ENCODE measurements around the gene PARP1.

The PARP1 gene

GRCh38 chr1:226417350-226417749 lies 9.5 kb upstream of the PARP1 start:
- H3K4me3 ChIP-seq (ENCODE audit: low read length), result no peak overlapping the region
- no peak for DNase-seq (ENCODE audit: low read depth)
- no peak for TF ChIP-seq CTCF (conservative IDR thresholded peaks at IDR 0.05; ENCODE audit: low read depth, low read length)

- no peak for DNase-seq (ENCODE audit: low read depth)
- no peak overlapping the region for H3K4me3 ChIP-seq (ENCODE audit: low read length)
- no peak for TF ChIP-seq CTCF (conservative IDR thresholded peaks at IDR 0.05; ENCODE audit: low read depth, low read length)
Observed at GRCh38 chr1:226414098-226414698, 6.3 kb upstream of the PARP1 start.

GRCh38 chr1:226411619-226412018 lies 3.7 kb upstream of the PARP1 start:
- no peak overlapping the region for H3K4me3 ChIP-seq (ENCODE audit: low read length)
- TF ChIP-seq CTCF (conservative IDR thresholded peaks at IDR 0.05; ENCODE audit: low read depth, low read length), result no peak
- DNase-seq (ENCODE audit: low read depth), result no peak

GRCh38 chr1:226410958-226411357 lies 3.1 kb upstream of the PARP1 start:
- H3K4me3 ChIP-seq (ENCODE audit: low read length), result no peak overlapping the region
- TF ChIP-seq CTCF (conservative IDR thresholded peaks at IDR 0.05; ENCODE audit: low read depth, low read length), result no peak
- no peak for DNase-seq (ENCODE audit: low read depth)

GRCh38 chr1:226409392-226409791 lies 1.5 kb upstream of the PARP1 start:
- H3K4me3 ChIP-seq (ENCODE audit: low read length), result no peak overlapping the region
- no peak for TF ChIP-seq CTCF (conservative IDR thresholded peaks at IDR 0.05; ENCODE audit: low read depth, low read length)
- no peak for DNase-seq (ENCODE audit: low read depth)

GRCh38 chr1:226408285-226409184 lies 642 bp upstream of the PARP1 start:
- no peak for DNase-seq (ENCODE audit: low read depth)
- no peak for TF ChIP-seq CTCF (conservative IDR thresholded peaks at IDR 0.05; ENCODE audit: low read depth, low read length)

GRCh38 chr1:226407199-226407496 lies 745 bp downstream of the PARP1 start:
- H3K4me3 ChIP-seq (ENCODE audit: low read length), result peak overlapping the region; percentile 80
- no peak for DNase-seq (ENCODE audit: low read depth)
- TF ChIP-seq CTCF (conservative IDR thresholded peaks at IDR 0.05; ENCODE audit: low read depth, low read length), result no peak

More at GRCh38 chr1:226408285-226409184, 642 bp upstream of the PARP1 start:
- H3K4me3 ChIP-seq (ENCODE audit: low read length), result peak overlapping the region; percentile 40

Measured in retinal pigment epithelial cell (primary cell).